ENCODE results near the gene FRMD5. TPM values are rescaled to one million over a fixed set of nuclear protein-coding genes. Genes with fewer than 3 reads are reported as not detected.

Gene FRMD5
- total and polyA plus RNA-seq, 2 donors (not counting 1 experiment from before 2014, with no cell fraction given): not detected

GRCh38 chr15:43931790-43932435 lies 263.2 kb downstream of the FRMD5 start:
- H3K4me3 ChIP-seq (ENCODE audit: control extremely low read depth in 1 of 5, extremely low read depth in 1 of 5, insufficient read depth in 1 of 5, low read depth in 2 of 5, low read length in 4 of 5): no peak overlapping the region
- WGBS (ENCODE audit: insufficient coverage): 90% methylated on average over 2 of the region's 3 CpGs
- H2AFZ ChIP-seq (ENCODE audit: insufficient read depth, low read depth, low read length, poor library complexity, severe bottlenecking): no peak overlapping the region
- no peak for TF ChIP-seq EZH2 (IDR thresholded peaks at IDR 0.05; ENCODE audit: borderline replicate concordance, insufficient read depth, low read depth, low read length, poor library complexity, severe bottlenecking)
- TF ChIP-seq CTCF (IDR thresholded peaks at IDR 0.05): no peak
- H3K27me3 ChIP-seq (replicated peaks in 1 of 4; ENCODE audit: control extremely low read depth in 1 of 4, control insufficient read depth in 3 of 4, insufficient read depth in 4 of 4, low read length in 3 of 4): peaks cover 0 to 2% (median 0%) of the 10 kb centered on the region in 4 experiments
- intact Hi-C loops (cut with micrococcal nuclease): no loop called here
- Mint-ChIP-seq H3K27ac (no peak overlapping the region), H3K4me1 (peaks cover 10% of the 10 kb centered on the region), H3K27me3 (peaks cover 19% of the 10 kb centered on the region), H3K4me3 (no peak overlapping the region), H3K9me3 (ENCODE audit: insufficient read depth) (no peaks in the 10 kb centered on the region)
- no peak for ATAC-seq (ENCODE audit: low read depth)
- H3K9ac ChIP-seq (ENCODE audit: low read length): no peak overlapping the region
- CTCF ChIA-PET: no interaction called here
- H3K4me2 ChIP-seq (replicated peaks; ENCODE audit: low read depth, low read length, poor library complexity, severe bottlenecking): no peak overlapping the region
- DNase-seq: no peak
- no peaks in the 10 kb centered on the region for H3K36me3 ChIP-seq (replicated peaks in 1 of 2; ENCODE audit: control extremely low read depth in 1 of 2, control insufficient read depth in 1 of 2, extremely low read depth in 1 of 2, insufficient read depth in 2 of 2, low read length in 1 of 2)
- H3K9me3 ChIP-seq (ENCODE audit: control extremely low read depth in 1 of 3, control insufficient read depth in 2 of 3, insufficient read depth in 1 of 3, low read length in 2 of 3): no peaks in the 10 kb centered on the region
- POLR2A ChIA-PET: no interaction called here
- no peaks in the 10 kb centered on the region for H3K79me2 ChIP-seq (ENCODE audit: control insufficient read depth, insufficient read depth, low read length)
- no peaks in the 10 kb centered on the region for H4K20me1 ChIP-seq (ENCODE audit: control insufficient read depth, insufficient read depth, low read length, poor library complexity, severe bottlenecking)
- H3K4me1 ChIP-seq (ENCODE audit: control insufficient read depth in 2 of 2, insufficient read depth in 2 of 2, low read length in 2 of 2): peaks cover 0 to 13% of the 10 kb centered on the region in 2 donors
- no peak overlapping the region for H3K27ac ChIP-seq (ENCODE audit: low read length in 2 of 2)

- H2AFZ ChIP-seq (ENCODE audit: insufficient read depth, low read depth, low read length, poor library complexity, severe bottlenecking): no peak overlapping the region
- ChIA-PET CTCF (interaction anchor here (1.0 kb wide), 1 partner anchor 24 kb away, joined by 5 read pairs; no protein-coding TSS in a partner anchor), POLR2A (no interaction called here)
- H3K4me1 ChIP-seq (ENCODE audit: control insufficient read depth in 2 of 2, insufficient read depth in 2 of 2, low read length in 2 of 2): peaks cover 0 to 13% of the 10 kb centered on the region in 2 donors
- no peak overlapping the region for H3K4me3 ChIP-seq (ENCODE audit: control extremely low read depth in 1 of 5, extremely low read depth in 1 of 5, insufficient read depth in 1 of 5, low read depth in 2 of 5, low read length in 4 of 5)
- no CpG with 5 or more reads among the region's 3 CpGs for WGBS (ENCODE audit: insufficient coverage)
- no peaks in the 10 kb centered on the region for H3K27me3 ChIP-seq (replicated peaks in 1 of 4; ENCODE audit: control extremely low read depth in 1 of 4, control insufficient read depth in 3 of 4, insufficient read depth in 4 of 4, low read length in 3 of 4)
- ATAC-seq (ENCODE audit: low read depth) (no peak), DNase-seq (no peak)
- Mint-ChIP-seq H3K4me3 (no peak overlapping the region), H3K27me3 (peaks cover 14% of the 10 kb centered on the region), H3K9me3 (ENCODE audit: insufficient read depth) (no peaks in the 10 kb centered on the region), H3K4me1 (peaks cover 10% of the 10 kb centered on the region), H3K27ac (no peak overlapping the region)
- no peaks in the 10 kb centered on the region for H3K79me2 ChIP-seq (ENCODE audit: control insufficient read depth, insufficient read depth, low read length)
- no peak overlapping the region for H3K9ac ChIP-seq (ENCODE audit: low read length)
- no peaks in the 10 kb centered on the region for H3K36me3 ChIP-seq (replicated peaks in 1 of 2; ENCODE audit: control extremely low read depth in 1 of 2, control insufficient read depth in 1 of 2, extremely low read depth in 1 of 2, insufficient read depth in 2 of 2, low read length in 1 of 2)
- TF ChIP-seq EZH2 (IDR thresholded peaks at IDR 0.05; ENCODE audit: borderline replicate concordance, insufficient read depth, low read depth, low read length, poor library complexity, severe bottlenecking) (no peak), CTCF (IDR thresholded peaks at IDR 0.05) (no peak)
- intact Hi-C loops (cut with micrococcal nuclease): no loop called here
- H3K27ac ChIP-seq (ENCODE audit: low read length in 2 of 2): no peak overlapping the region
- no peaks in the 10 kb centered on the region for H3K9me3 ChIP-seq (ENCODE audit: control extremely low read depth in 1 of 3, control insufficient read depth in 2 of 3, insufficient read depth in 1 of 3, low read length in 2 of 3)
- no peaks in the 10 kb centered on the region for H4K20me1 ChIP-seq (ENCODE audit: control insufficient read depth, insufficient read depth, low read length, poor library complexity, severe bottlenecking)
- H3K4me2 ChIP-seq (replicated peaks; ENCODE audit: low read depth, low read length, poor library complexity, severe bottlenecking): no peak overlapping the region
Measured at GRCh38 chr15:43931119-43931518, 264.0 kb downstream of the FRMD5 start.
